HEK293 (cell line): ENCODE data around the gene PSMF1.

Source experiments
- CTCF ChIP-seq: fragments of 450-650 bp; formaldehyde crosslinking; IDR thresholded peaks from 2 replicates; pipeline ENCODE4 v1.5.1; 2016; ENCODE audit warnings: missing biosample characterization, missing genetic modification characterization
- PATZ1 ChIP-seq: fragments of 450-650 bp; formaldehyde crosslinking; IDR thresholded peaks from 2 replicates; pipeline ENCODE4 v1.5.1; 2016; ENCODE audit warnings: missing biosample characterization, missing genetic modification characterization
- ZNF350 ChIP-seq: fragments of 450-650 bp; formaldehyde crosslinking; IDR thresholded peaks from 2 replicates; pipeline ENCODE4 v1.5.0; 2017; ENCODE audit warnings: missing biosample characterization, mild to moderate bottlenecking, missing genetic modification characterization

GRCh38 chr20:1160496-1160895 is 42.1 kb downstream of the PSMF1 start:
- TF ChIP-seq CTCF (tag by site-specific recombination): no peak
- TF ChIP-seq PATZ1 (tag by site-specific recombination): no peak
- TF ChIP-seq ZNF350 (tag by site-specific recombination): no peak
